ENCODE results near the gene MYLIP. TPM values are rescaled to one million over a fixed set of nuclear protein-coding genes. Genes with fewer than 3 reads are reported as not detected.

MYLIP gene
- total and polyA plus RNA-seq, 10 donors, result 12.5 to 66.8 (median 42.6) TPM

- WGBS, 5 donors, result 74 to 90% (median 86%) methylated on average over 1 of the region's 1 CpG
- H3K27ac ChIP-seq, result no peak overlapping the region
- H3K4me1 ChIP-seq, result no peaks in the 10 kb centered on the region
- H3K36me3 ChIP-seq, result no peaks in the 10 kb centered on the region
- intact Hi-C loops (cut with DNase I; ENCODE audit: low total_unique reads), result no loop called here
- DNase-seq, result no peak
- TF ChIP-seq CTCF (IDR thresholded peaks at IDR 0.05 in 8 of 11, conservative IDR thresholded peaks at IDR 0.05 in 3 of 11) (no peak), POLR2A (IDR thresholded peaks at IDR 0.05) (no peak), POLR2AphosphoS5 (IDR thresholded peaks at IDR 0.05) (no peak)
- H3K4me3 ChIP-seq, result no peak overlapping the region
- H3K27me3 ChIP-seq (replicated peaks in 1 of 7), result no peaks in the 10 kb centered on the region
- no peaks in the 10 kb centered on the region for H3K9me3 ChIP-seq
Observed at GRCh38 chr6:16082361-16082760, 46.5 kb upstream of the MYLIP start.

DNA sequence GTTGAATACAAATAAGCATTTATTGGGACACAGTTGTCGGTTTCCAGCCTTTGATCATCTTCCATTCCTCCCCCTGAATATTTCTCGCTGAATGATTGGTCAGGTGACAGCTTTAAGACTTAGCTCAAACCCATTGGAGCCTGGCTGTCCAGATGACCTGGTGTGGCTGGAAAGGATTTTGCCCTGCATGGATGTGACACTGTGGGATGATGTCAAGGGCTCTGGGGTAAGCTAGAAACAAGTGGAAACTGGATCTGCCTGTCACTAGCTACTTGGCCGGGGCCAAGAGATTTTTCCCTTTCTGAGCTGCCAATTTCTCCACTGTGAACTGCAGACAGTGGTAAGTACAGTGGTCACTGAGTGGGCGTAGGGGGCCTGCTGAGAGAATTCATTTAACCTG lies 41.9 kb upstream of the MYLIP start:
- Histone ChIP-seq H3K36me3 (no peaks in the 10 kb centered on the region), H3K9me3 (no peaks in the 10 kb centered on the region), H3K4me1 (peaks cover 0 to 1% (median 0%) of the 10 kb centered on the region in 6 donors), H3K4me3 (no peak overlapping the region), H3K27me3 (replicated peaks in 1 of 7) (no peaks in the 10 kb centered on the region), H3K27ac (no peak overlapping the region)
- no peak for DNase-seq
- intact Hi-C loops (cut with DNase I; ENCODE audit: low total_unique reads), result no loop called here
- 69 to 87% (median 71%) methylated on average over 4 of the region's 4 CpGs for WGBS, 5 donors
- TF ChIP-seq POLR2A (IDR thresholded peaks at IDR 0.05) (no peak), CTCF (IDR thresholded peaks at IDR 0.05 in 8 of 11, conservative IDR thresholded peaks at IDR 0.05 in 3 of 11) (no peak)

DNA sequence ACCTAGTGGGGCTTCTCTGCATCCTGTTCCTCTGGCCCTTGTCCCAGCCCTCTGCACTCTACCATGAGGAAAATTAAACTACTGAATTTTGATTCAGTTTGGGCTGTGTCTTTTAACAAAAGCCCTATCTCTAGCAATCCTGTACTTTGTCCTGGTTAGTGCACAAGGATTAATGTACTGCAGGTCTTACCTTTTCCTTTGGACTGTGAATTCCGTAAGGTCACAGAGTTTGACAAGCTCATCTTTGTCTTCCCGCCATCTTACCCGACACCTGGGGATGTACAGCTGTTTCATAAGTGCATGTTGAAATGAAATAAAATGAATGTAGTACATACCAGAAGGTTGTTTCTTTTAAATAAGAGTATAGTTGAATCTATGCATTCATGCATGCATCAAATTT lies 41.5 kb upstream of the MYLIP start:
- Histone ChIP-seq H3K36me3 (no peaks in the 10 kb centered on the region), H3K9me3 (no peaks in the 10 kb centered on the region), H3K4me3 (no peak overlapping the region), H3K27me3 (replicated peaks in 1 of 7) (no peaks in the 10 kb centered on the region), H3K27ac (no peak overlapping the region), H3K4me1 (peaks cover 0 to 5% (median 1%) of the 10 kb centered on the region in 6 donors)
- intact Hi-C loops (cut with DNase I; ENCODE audit: low total_unique reads), result no loop called here
- no peak for DNase-seq
- 95 to 100% (median 95%) methylated on average over 3 of the region's 3 CpGs for WGBS, 5 donors
- TF ChIP-seq POLR2A (IDR thresholded peaks at IDR 0.05) (no peak), POLR2AphosphoS5 (IDR thresholded peaks at IDR 0.05) (no peak), CTCF (IDR thresholded peaks at IDR 0.05 in 8 of 11, conservative IDR thresholded peaks at IDR 0.05 in 3 of 11) (no peak)

- intact Hi-C loops (cut with DNase I; ENCODE audit: low total_unique reads), result no loop called here
- WGBS, 5 donors, result 95 to 100% (median 97%) methylated on average over 3 of the region's 3 CpGs
Observed at GRCh38 chr6:16088409-16088808, 40.5 kb upstream of the MYLIP start.

More at GRCh38 chr6:16088409-16088808, 40.5 kb upstream of the MYLIP start:
- H3K36me3 ChIP-seq, result no peaks in the 10 kb centered on the region
- DNase-seq, result no peak
- TF ChIP-seq POLR2A (IDR thresholded peaks at IDR 0.05), result no peak
- TF ChIP-seq POLR2AphosphoS5 (IDR thresholded peaks at IDR 0.05), result no peak
- TF ChIP-seq CTCF (IDR thresholded peaks at IDR 0.05 in 8 of 11, conservative IDR thresholded peaks at IDR 0.05 in 3 of 11), result no peak
- H3K9me3 ChIP-seq, result no peaks in the 10 kb centered on the region
- H3K4me3 ChIP-seq, result no peak overlapping the region
- H3K27ac ChIP-seq, result no peak overlapping the region
- no peaks in the 10 kb centered on the region for H3K27me3 ChIP-seq (replicated peaks in 1 of 7)
- H3K4me1 ChIP-seq, result peaks cover 0 to 13% (median 3%) of the 10 kb centered on the region in 6 donors
